NCI-H1092 (cell line): ENCODE data around the gene TTPAL.
"Not testable (repeated sequence)": the region's sequence is repeated elsewhere in the genome, so short reads cannot be mapped to it uniquely, and the experiment has no call there.

Experiments used
- DNase-seq: peaks from one replicate; lab custom pipeline; 2025; lab: John Stamatoyannopoulos, UW

The TTPAL gene

DNA sequence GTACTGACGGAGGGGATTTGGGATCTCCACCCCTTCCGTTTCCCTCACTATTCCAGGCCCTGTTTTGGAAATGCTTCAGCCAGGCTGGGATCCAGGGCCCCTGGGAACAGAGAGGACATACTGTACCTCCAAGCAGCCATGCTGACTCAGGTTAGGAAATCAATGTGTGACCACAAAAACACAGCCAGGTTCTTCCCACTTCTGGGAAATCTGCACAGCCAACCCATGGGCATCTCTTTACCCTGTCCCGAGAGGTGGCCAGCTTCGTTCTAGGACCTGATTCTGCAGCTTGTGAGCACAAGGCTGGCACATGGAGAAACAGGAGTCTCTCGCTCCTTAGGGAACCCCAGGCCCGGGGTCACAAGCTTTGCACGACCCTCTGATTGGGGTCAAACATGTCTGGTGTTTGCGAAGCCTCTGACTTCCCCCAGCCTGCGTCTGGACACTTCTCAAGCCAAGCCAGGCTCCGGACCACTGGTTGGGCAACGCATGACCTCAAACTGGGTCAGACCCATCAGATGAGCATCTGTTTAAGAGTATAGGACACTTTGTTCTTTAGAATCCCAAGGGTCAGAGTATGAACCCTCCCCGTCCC, 8.3 kb upstream of the TTPAL start:
- no peak for DNase-seq

DNA sequence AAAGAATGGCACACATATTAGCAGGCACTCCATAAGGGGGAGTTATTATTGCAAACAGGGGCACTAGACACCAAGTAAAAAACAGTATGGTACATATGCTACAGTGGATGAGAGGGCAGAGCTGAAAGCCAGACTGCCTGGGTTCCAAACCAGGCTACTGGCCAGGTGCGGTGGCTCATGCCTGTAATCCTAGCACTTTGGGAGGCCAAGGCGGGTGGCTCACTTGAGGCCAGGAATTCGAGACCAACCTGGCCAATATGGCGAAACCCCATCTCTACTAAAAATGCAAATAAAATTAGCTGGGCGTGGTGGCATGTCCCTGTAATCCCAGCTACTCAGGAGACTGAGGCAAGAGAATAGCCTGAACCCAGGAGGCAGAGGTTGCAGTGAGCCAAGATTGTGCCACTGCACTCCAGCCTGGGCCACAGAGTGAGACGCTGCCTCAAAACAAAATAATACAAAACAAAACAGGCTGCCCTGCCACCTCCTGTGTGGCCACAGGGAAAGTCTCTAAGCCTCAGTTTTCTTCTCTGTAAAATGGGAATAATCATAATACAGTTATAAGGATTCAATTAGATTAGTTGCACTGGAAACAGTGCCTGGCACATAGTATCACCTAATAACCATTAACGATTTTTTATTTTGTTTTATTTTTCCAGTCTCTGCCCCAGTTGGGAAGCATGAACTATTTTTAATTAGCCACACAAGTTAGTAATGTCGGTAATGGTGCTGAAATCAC, 7.5 kb upstream of the TTPAL start:
- no peak for DNase-seq

DNA sequence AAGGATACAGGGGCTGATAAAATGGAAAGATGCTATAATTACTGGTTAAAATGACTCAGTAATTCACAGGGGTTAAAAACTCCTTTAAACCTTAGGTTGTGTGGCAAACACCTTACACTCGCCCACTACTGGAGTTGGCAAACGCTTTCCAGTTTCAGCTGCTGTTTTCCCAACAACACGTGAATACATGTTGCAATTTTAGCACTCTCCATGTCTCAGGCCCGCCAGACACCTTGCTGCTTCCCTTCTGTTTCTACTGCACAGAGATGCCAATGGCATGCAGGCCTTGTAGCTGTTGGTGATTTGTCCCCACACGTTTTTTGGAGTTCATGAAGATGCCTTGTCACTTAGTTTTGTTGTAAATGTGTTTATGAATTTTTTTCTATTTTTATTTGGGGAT, 5.3 kb upstream of the TTPAL start:
- no peak for DNase-seq

DNA sequence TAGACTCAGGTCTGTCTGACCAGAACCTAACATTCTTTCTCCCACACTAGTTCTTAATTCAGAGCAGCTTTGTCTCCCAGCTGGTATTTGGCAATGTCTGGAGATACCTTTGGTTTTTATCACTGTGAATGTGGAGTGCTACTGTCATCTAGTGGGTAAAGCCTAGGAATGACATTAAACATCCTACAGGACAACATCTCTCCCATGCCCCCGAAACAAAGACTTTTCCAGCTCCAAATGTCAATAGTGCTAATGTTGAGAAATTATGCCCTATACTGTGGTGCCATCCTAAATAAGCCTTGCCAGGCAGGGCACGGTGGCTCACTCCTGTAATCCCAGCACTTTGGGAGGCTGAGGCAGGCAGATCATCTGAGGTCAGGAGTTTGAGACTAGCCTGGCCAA, 4.2 kb upstream of the TTPAL start:
- DNase-seq, result no peak

DNA sequence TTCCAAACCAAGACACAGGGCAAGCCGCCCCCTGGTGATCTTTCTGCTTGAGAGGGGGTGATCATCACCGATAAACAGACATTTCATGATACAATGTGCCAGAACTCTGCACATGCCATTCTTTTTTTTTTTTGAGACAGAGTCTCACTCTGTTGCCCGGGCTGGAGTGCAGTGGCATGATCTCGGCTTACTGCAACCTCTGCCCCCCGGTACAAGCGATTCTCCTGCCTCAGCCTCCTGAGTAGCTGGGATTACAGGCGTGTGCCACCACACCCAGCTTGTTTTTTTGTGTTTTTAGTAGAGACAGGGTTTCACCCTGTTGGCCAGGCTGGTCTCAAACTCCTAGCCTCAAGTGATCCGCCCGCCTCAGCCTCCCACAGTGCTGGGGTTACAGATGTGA, 3.4 kb upstream of the TTPAL start:
- not testable (repeated sequence) for DNase-seq

DNA sequence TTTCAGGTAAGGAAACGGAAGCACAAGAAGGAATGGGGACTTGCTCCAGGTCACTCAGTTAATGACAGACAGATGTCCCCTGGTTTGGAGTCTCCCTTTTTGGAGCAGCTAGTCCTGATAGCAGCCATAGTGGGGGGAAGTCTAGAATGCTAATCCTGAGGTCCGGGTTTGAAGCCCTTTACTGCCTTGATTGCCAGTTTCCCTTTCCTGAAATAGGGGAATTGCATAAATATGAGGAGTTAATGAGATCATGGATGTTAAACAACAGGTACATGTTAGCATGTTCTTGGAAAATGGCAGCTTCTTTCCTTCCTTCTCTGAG, 341 bp upstream of the TTPAL start:
- DNase-seq, result no peak

DNA sequence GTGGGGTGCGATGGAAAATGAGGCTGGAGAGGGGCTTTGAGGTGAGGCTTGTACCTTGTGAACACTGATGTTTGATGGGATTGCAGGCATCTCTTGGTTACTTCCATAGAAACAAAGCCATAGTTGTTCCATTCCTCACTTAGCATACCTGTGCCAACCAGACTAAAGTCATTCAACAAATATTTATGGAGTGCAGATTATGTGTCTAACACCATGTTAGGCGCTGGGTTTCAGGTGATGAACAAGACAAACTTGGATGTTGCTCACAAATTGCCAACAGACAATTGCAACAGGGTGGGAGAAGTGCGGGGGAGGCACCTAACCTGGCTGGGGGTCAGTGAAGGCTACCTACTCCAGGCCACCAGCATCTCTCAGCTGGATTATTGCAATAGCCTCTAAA, 1.5 kb downstream of the TTPAL start:
- no peak for DNase-seq

DNA sequence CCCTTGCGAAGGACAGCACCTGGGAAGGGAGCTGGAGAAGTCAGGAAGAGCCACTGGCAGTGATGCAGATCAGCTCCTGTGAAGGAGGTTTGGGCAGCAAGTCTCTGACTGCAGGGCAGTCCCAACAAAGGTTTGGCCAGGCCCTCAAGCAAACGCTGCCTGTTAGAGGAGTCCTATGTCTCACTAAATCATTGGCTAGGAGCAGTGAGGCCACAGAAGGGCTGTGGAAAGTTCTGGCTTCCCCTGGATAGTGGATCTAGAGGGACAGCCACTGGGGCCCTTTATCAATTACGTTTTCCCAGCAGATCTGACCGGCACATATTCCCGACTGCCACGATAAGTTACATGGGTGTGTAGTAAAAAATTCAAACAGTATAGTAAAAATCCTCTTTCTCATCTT, 2.5 kb downstream of the TTPAL start:
- DNase-seq, result no peak

DNA sequence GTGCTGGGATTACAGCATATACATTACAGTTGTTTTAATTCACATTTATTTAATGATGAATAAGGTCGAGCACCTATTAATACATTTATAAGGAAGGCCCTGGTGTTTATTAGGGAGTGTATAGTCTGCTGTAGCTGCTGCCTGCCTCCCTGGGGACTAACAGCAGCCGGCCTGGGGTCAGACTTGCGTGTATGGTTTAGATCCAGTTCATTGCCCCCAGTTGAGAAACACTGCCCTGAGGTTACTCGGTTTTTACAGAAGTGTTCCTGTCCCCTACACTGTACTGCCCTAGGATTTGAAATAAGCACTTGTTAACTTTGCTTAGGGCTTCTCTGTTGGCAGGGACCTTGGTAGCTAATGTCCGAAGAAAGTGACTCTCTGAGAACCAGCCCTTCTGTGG, 4.0 kb downstream of the TTPAL start:
- DNase-seq, result no peak

DNA sequence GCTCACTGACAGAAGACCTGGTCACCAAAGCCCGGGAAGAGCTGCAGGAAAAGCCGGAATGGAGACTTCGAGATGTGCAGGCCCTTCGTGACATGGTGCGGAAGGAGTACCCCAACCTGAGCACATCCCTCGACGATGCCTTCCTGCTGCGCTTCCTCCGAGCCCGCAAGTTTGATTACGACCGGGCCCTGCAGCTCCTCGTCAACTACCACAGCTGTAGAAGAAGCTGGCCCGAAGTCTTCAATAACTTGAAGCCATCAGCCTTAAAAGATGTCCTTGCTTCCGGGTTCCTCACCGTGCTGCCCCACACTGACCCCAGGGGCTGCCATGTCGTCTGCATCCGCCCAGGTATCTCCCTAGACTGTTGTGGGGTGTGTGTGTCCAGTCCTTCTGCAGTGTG, 4.4 kb downstream of the TTPAL start:
- DNase-seq, result no peak

DNA sequence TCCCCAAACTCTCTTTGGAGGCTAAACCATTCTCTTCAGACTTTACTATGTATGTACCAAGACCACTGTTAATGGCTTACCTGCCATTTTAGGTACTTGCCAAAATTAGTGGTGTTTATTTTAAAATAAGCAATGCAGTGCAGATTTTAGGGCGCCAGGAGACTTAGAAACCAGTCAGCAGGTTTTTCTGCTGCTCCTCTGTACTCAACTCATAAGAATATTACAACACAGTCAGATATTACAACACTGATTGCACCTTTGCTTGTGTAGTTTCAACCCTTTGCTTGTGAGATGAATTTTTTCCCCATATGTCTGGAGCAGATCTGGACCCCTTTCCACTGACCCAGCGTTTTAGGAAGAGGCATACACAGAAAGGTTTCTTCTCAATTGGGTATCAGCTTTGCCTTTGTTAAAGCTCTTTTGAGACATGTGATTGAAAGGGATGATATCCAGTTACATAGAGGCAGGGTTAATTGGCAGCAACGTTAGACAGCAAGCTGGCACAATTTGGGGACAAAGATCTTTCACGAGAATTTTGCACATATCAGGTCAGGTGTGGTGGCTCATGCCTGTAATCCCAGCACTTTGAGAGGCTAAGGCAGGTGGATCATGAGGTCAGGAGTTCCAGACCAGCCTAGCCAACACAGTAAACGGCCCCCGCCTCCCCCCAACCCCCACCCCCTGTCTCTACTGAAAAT, 6.2 kb downstream of the TTPAL start:
- no peak for DNase-seq

DNA sequence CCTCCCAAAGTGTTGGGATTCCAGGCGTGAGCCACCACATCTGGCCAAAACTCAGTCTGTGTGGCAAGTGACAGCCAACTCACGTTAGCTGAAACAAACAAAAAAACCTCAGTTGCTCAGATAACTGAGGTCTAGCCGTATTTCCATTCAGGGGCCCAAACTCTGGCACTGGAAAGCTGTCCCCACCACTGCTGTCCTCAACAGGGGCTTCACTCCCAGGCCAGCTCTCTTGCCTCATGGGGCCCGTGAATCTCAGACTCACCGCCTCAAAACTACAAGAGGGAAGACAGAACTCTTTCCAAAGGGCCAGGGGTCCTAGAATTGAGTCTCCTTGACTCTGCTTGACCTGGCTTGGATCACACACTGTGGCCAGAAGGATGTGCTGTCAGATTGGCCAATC, 7.4 kb downstream of the TTPAL start:
- DNase-seq, result no peak

DNA sequence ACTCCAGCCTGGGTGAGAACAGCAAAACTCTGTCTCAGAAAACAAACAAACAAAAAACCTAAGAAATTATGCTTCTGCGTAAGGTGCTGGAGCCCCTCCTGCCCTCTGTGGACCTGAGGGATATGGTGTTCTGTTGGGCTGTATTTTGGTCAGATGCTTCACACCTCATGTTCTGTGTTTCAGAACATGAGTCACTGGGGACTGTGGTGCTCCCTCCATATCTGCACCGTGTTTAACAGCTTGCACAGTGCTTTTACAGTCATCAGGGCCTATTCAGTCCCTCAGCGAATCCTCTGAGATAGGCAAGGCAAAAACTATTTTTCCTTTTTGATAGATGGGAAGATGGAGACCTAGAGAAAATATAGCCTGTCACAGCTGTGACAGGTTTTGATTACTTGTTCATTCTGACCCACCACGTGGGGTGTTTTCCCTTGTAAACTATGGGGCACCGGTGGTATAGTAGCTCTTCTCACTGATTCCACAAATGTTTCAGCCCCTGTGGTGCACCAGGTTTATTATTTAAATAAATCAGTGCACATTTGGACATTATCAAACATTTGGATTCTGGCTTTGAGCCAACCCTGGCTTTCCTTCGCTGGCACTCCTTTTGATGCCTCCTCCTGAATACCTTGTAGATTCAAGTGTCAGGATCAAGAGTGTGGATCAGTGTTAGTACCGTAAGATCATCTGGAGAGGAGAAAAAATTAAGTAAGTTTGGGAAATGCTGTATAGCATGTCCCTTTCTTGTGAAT, 9.6 kb downstream of the TTPAL start:
- no peak for DNase-seq

DNA sequence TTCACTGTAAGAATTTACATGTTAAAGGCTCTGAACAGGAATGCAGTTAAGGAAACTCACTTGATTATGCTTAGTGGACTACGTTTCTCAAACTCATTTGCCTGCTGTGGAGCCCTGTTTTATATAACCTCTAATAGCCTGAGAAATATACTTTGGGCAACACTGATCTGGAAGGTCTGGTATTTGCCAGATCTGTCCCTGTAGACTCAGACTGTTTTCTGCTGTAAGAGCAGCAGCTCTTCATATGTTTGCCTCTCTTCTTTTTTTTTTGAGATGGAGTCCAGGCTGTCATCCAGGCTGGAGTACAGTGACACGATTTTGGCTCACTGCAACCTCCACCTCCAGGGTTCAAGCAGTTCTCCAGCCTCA, 10.1 kb downstream of the TTPAL start:
- no peak for DNase-seq

DNA sequence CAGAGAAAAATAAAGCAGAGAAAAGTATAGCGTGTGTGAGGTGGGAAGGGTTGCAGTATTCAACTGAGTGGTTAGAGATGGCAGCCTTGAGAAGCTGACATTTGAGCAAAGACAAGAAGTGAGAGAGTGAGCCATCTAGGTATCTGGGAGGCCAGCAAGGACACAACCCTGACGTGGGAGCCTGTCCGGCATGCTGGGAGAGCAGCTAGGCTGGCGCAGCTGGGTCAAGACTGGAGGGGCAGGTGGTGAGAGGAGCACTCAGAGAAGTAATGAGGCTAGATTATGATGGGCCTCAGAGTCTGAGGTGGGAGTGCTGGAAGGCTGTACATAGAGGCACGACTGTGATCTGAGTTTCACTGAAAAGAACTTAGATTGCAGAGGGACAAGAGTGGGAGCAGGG, 12.9 kb downstream of the TTPAL start:
- no peak for DNase-seq

DNA sequence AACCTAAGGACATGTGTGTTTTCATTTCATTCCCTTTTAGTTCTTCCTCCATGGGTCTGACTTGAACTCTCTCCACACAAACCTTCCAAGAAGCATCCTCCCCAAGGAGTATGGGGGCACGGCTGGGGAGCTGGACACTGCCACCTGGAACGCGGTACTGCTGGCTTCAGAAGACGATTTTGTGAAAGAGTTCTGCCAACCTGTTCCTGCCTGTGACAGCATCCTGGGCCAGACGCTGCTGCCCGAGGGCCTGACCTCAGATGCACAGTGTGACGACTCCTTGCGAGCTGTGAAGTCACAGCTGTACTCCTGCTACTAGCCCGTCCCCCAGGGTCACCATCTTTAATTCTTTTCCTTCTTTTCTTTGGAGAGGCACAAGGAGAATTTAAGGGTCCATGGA, 13.5 kb downstream of the TTPAL start:
- DNase-seq, result no peak

DNA sequence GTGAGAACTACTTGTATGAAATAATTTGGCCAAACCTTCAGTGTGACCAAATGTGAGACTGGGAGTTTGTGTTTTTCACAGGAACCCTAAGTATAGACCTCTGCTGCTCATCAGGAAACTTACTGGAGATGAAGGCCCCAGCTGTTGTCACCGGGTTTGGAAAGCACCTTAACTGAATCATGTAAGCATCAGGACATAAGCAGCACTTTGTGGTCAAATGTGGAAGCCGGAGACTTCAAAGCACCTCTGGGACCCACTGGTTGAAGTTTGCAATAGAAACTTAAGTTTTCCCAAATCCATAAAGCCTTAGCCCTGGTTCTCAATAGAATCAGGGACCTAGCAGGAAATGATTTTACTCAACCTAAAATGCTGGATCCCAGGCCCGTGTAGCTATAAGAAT, 14.3 kb downstream of the TTPAL start:
- no peak for DNase-seq

DNA sequence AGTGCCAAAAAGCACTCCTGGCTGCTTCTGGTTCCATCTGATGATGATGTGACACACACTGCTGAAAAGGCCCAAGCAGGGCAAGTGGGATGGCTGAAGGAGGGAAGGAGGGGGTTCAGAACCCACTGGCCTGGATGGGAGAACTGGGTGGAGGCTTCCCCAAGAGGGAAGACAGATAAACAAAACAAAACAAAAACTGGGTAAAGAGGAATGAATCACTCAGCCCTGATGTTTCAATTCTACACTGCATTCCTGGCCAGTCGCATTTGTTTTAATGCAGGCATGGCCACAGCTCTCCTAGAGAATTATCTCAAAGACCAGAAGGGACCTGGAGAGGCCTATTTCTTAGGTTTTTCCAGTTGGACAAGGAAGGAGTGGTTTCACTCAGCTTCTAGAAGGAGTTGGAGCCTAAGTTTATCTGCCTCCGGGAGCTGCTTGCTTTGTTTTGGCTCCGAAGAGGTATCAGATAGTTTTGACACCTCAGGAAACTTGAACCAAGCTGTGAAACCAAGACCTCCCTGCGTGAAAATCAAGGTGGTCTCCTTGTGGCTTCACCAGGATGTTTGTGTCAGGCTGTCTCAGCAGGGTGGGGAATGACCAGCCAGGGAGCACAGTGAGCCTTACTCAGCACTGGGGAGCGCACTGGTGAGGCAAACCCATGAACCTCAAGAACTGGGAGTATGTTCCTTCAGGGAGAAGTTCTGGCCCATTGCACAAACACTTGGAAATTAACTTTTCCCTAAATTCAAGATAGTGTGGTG, 16.1 kb downstream of the TTPAL start:
- DNase-seq, result no peak

DNA sequence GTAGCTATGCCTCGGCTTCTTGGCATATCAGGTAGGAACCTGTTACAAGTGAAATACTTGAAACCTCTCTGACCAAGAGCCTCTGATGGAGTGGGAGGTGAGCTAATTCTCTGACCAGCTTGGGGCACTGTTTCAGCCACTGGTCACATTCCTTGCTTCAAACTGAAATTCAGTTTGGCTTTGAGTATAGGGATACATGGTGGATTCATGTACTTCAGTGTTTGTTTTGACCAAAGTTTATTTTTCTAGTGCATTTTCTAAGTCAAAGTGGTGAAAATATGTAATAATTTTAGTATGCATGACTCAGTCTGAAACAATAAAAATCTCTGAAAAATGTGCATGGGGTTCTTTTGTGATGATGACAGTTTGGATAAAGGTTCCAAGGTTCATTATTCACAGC, 18.6 kb downstream of the TTPAL start:
- no peak for DNase-seq

DNA sequence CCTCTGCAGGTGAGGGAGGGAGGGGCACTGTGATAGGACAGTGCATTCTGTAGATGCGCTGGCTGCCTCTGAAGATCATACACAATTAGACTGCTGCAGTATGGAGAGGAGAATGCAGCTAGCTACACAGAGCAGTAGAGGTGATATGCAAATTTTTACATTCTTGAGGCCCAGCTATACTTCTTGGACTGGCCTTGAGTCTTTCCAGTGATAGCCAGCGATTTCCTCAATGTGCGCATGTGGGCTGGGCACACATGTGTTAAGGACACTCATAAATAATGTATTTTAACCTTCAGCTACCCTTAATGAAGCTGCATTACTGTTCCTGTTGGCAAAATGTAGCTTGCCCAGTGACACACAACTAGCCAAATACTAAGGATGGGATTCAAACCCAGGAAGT, 19.0 kb downstream of the TTPAL start:
- no peak for DNase-seq

DNA sequence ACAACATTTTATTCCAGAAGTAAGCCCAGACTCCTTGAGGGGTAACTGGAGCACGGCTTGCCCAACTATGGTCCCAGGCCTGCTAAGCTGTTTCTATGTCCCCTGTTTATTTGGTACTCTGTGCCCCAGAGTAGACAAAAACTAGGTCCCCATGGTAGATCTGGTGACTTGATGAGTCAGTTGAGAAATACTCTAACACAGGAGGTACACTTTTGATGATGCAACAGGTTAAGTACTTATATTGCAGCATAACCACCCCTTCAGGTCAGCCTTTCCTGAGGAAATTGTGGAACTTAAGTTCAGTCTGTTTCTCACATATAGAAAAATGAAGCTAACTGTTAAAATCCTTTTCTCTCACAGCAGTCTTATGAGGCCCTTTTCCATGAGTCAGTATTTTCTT, 19.6 kb downstream of the TTPAL start:
- no peak for DNase-seq

DNA sequence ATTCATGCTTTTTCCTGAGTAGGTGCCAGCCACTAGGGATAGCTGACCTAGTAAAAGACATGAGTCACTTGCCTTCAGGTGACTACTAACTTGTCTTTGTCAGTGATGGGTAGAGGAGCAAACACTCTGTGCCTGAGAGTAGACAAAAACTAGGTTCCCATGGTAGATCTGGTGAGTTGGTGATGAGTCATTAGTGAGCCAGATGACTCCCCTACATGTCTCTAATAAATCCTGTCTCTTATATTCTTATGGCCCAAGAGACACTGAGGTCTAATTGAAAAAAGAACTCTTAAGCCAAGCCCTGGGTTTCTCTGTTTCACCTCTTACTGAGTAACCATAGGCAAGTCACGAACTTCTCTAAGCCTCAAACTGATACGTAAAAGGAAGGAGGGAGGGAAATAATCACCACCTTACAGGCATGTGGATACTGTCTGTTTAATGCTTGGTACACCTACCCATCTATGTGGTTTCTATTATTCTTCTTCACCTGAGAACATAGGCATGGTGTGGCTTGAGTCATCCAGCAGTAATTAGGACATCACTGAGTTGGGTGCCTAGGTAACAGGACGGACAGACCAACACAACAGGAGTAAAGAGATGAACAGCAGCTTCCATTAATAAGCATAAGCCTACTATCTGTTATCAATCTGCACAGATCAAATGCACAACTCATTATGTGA, 20.3 kb downstream of the TTPAL start:
- no peak for DNase-seq
